COR-L47 (cell line): Measurements from ENCODE around the gene LIPK.
"Not testable (repeated sequence)": the region's sequence is repeated elsewhere in the genome, so short reads cannot be mapped to it uniquely, and the experiment has no call there.

Experiments used
- DNase-seq: peaks from one replicate; lab custom pipeline; 2025; lab: John Stamatoyannopoulos, UW

The LIPK gene

GRCh38 chr10:88715517-88715916, 9.5 kb downstream of the LIPK start:
- DNase-seq: no peak

GRCh38 chr10:88721392-88721791, 15.3 kb downstream of the LIPK start:
- DNase-seq: no peak

- DNase-seq: no peak
Observed at GRCh38 chr10:88725798-88726197, 19.7 kb downstream of the LIPK start.

- no peak for DNase-seq
Observed at GRCh38 chr10:88728107-88728763, 22.2 kb downstream of the LIPK start.

- DNase-seq: no peak
Observed at GRCh38 chr10:88730864-88731263, 24.8 kb downstream of the LIPK start.

GRCh38 chr10:88731296-88731695, 25.2 kb downstream of the LIPK start:
- DNase-seq: no peak

GRCh38 chr10:88733215-88733614, 27.2 kb downstream of the LIPK start:
- no peak for DNase-seq

- no peak for DNase-seq
Observed at GRCh38 chr10:88735661-88736060, 29.6 kb downstream of the LIPK start.

GRCh38 chr10:88741921-88742320, 35.9 kb downstream of the LIPK start:
- DNase-seq: not testable (repeated sequence)

- DNase-seq: no peak
Observed at GRCh38 chr10:88742448-88742847, 36.4 kb downstream of the LIPK start.

- DNase-seq: no peak
Observed at GRCh38 chr10:88744002-88744401, 38.0 kb downstream of the LIPK start.

- no peak for DNase-seq
Observed at GRCh38 chr10:88745633-88746032, 39.6 kb downstream of the LIPK start.

GRCh38 chr10:88754287-88754686, 48.2 kb downstream of the LIPK start:
- no peak for DNase-seq

- no peak for DNase-seq
Observed at GRCh38 chr10:88755753-88756152, 49.7 kb downstream of the LIPK start.

GRCh38 chr10:88756660-88757059, 50.6 kb downstream of the LIPK start:
- DNase-seq: no peak

- no peak for DNase-seq
Observed at GRCh38 chr10:88759366-88760101, 53.5 kb downstream of the LIPK start, which contains the start of gene LIPN. TSS of gene LIPN (plus strand) at chr10:88760020. CDS start at chr10:88761406, 1,386 bp downstream.

- DNase-seq: no peak
Observed at GRCh38 chr10:88762906-88763305, 56.9 kb downstream of the LIPK start.

- DNase-seq: no peak
Observed at GRCh38 chr10:88763441-88763840, 57.4 kb downstream of the LIPK start.

GRCh38 chr10:88764110-88764509, 58.1 kb downstream of the LIPK start:
- DNase-seq: no peak

- no peak for DNase-seq
Observed at GRCh38 chr10:88765816-88766215, 59.8 kb downstream of the LIPK start.

GRCh38 chr10:88769384-88769783, 63.3 kb downstream of the LIPK start:
- DNase-seq: no peak

- DNase-seq: no peak
Observed at GRCh38 chr10:88781206-88781605, 75.2 kb downstream of the LIPK start.

- DNase-seq: no peak
Observed at GRCh38 chr10:88782222-88782621, 76.2 kb downstream of the LIPK start.

- no peak for DNase-seq
Observed at GRCh38 chr10:88783724-88784123, 77.7 kb downstream of the LIPK start.
